Mammary epithelial cell (primary cell): ENCODE measurements around the gene TRIO.

Experiments used
- CTCF ChIP-seq, 2 donors: IDR thresholded peaks in 1 of 2; conservative IDR thresholded peaks in 1 of 2; 2 replicates each; pipeline ENCODE4 v1.5.1; 2011 to 2012; ENCODE audit warnings: inconsistent platforms in 2 of 2, low read length in 2 of 2, mild to moderate bottlenecking in 2 of 2, control low read depth in 1 of 2, low read depth in 1 of 2; ENCODE audit not compliant: insufficient read depth in 1 of 2; ENCODE audit errors: extremely low read depth in 1 of 2
- EZH2 ChIP-seq: IDR thresholded peaks from 2 replicates; pipeline ENCODE4 v1.6.1; 2012; ENCODE audit warnings: low read length, inconsistent platforms, borderline replicate concordance

GRCh38 chr5:14469551-14470377 lies 326.6 kb downstream of the TRIO start:
- TF ChIP-seq EZH2: no peak
- no peak for TF ChIP-seq CTCF (conservative IDR thresholded peaks at IDR 0.05 in 1 of 2, IDR thresholded peaks at IDR 0.05 in 1 of 2; ENCODE audit: extremely low read depth in 1 of 2, insufficient read depth in 1 of 2, low read depth in 1 of 2, low read length in 2 of 2)
